IPS-18c (cell line): Measurements from ENCODE around the gene GCK.
A peak's percentile ranks its signal among the peaks of the same experiment; 100 is the strongest.

Experiments used
- H3K4me3 ChIP-seq: 2 replicates; pipeline ENCODE4 v1.7.0; 2013; ENCODE audit warnings: low read depth, mild to moderate bottlenecking, low read length, moderate library complexity; ENCODE audit not compliant: insufficient read depth
- H3K9me3 ChIP-seq: one replicate; pipeline ENCODE4 v1.6.1; 2013; ENCODE audit warnings: mild to moderate bottlenecking, low read length, moderate library complexity; ENCODE audit not compliant: control insufficient read depth, insufficient read depth

Gene GCK

GRCh38 chr7:44224080-44224973 lies 35.1 kb upstream of the GCK start:
- Histone ChIP-seq H3K4me3 (no peak overlapping the region), H3K9me3 (no peaks in the 10 kb centered on the region)

- Histone ChIP-seq H3K4me3 (no peak overlapping the region), H3K9me3 (no peaks in the 10 kb centered on the region)
Observed at GRCh38 chr7:44223362-44224079, 34.3 kb upstream of the GCK start.

- H3K9me3 ChIP-seq: no peaks in the 10 kb centered on the region
Observed at GRCh38 chr7:44222776-44223261, 33.6 kb upstream of the GCK start.

DNA sequence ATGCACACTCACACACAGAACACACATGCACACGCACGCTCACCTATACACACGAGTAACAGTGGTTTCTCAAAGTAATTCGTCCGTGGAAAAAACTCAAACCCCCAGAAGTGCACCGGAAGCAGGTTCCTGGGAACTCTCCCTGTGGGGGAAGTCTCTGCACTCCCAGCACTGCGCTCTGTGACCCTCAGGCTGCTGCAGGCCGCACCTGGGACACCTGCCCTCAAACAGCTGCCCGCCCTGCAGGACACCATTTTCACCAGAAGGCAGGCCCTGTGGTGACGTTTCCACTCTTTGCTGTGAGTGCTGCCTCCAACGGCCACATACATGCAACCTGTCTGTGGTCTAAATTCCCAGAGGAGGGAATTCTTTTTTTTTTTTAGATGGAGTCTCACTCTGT lies 32.8 kb upstream of the GCK start:
- Histone ChIP-seq H3K4me3 (no peak overlapping the region), H3K9me3 (no peaks in the 10 kb centered on the region)

More at GRCh38 chr7:44222776-44223261, 33.6 kb upstream of the GCK start:
- no peak overlapping the region for H3K4me3 ChIP-seq

DNA sequence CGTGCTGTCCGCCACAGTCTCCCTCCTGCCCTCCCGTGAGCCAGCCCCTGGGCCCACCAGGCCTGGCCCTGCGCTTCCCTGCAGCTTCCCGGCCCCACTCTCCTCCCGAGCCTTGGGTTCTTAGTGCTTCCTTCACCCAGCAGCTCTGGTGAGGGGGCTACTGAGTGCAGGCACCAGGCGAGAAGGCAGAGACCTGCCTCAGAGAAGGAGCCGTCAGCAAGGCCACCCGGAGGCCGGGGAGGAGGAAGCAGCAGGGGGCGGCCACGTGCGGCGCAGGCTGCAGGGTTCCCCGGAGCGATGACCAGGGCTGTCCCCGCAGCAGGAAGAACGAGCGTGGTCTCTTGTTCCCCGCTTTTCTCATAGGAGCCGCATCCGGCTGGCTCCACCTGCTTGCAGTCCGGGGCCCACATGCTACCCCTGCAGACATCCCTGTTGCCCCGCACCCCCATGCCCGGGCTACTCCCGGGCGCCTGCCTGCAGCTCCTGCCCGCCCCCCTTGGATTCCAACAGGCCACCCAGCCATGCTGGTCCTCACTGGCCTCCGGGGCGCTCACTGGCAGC lies 32.1 kb upstream of the GCK start:
- Histone ChIP-seq H3K4me3 (no peak overlapping the region), H3K9me3 (no peaks in the 10 kb centered on the region)

GRCh38 chr7:44220358-44221112 lies 31.3 kb upstream of the GCK start:
- Histone ChIP-seq H3K9me3 (no peaks in the 10 kb centered on the region), H3K4me3 (no peak overlapping the region)

GRCh38 chr7:44220046-44220357 lies 30.8 kb upstream of the GCK start:
- Histone ChIP-seq H3K9me3 (no peaks in the 10 kb centered on the region), H3K4me3 (no peak overlapping the region)

- Histone ChIP-seq H3K9me3 (no peaks in the 10 kb centered on the region), H3K4me3 (no peak overlapping the region)
Observed at GRCh38 chr7:44219371-44220045, 30.3 kb upstream of the GCK start.

- H3K4me3 ChIP-seq: no peak overlapping the region
- no peaks in the 10 kb centered on the region for H3K9me3 ChIP-seq
Observed at GRCh38 chr7:44218418-44219201, 29.4 kb upstream of the GCK start.

DNA sequence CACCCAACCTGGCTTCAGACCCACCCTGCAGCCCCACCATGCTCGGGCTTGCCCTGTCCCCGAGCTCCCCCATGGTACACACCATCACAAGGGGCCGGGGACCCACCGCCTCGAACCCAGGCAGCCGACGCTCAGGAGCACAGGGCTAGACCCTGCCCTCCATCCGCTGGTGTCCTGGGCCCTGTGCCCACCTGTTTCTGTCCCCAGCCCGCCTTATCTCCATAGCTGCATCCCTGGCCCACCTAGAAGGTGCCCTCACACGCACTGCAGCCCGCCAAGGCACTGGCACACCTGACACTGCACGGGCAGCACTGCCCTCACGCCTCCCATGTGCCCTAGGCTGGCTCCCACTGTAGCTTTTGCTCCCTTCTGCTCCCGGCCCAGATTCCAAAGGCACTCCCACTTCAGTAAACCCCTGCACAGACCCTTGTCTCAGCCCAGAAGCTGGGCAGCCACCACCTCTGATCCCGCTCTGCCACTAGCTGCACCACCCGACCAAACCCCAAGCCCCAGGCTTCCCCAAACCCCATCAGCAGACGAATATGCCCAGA lies 28.7 kb upstream of the GCK start:
- no peak overlapping the region for H3K4me3 ChIP-seq
- no peaks in the 10 kb centered on the region for H3K9me3 ChIP-seq

GRCh38 chr7:44217223-44217714 lies 28.0 kb upstream of the GCK start:
- Histone ChIP-seq H3K4me3 (no peak overlapping the region), H3K9me3 (no peaks in the 10 kb centered on the region)

DNA sequence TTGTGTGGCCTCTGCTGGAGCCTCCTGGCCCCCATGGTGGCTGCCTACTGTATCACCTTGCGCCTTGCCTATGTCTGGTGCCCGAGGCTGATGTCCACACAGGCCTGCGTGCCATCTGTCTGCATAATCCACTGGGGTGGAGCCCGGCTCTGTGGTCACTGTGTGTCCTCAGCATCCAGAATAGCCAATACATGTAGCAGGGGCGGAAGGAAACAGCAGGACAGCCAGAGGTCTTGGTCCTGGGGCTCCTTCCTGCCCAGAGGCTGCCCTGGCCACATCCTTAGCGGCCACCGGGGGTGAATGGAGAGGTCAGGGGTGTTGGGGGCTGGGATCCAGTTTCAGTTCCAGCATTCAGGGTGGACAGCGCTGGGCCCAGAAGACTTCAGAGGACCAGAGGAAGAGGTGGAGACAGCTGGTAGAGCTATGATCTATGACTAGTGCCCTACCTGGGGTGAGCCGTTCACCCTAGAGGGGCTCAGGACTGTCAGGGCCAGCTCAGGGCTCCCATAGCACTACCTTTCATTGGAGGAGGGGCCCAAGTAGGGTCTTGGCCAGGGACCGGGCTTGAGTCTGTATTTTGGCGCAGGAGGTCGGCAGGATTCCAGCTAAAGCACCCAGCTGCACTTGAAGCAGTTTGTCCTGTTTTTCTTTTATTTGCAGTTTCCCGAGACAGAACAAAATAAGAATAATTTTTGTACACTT lies 27.4 kb upstream of the GCK start:
- Histone ChIP-seq H3K9me3 (no peaks in the 10 kb centered on the region), H3K4me3 (no peak overlapping the region)

GRCh38 chr7:44216019-44216418 lies 26.8 kb upstream of the GCK start:
- no peaks in the 10 kb centered on the region for H3K9me3 ChIP-seq
- no peak overlapping the region for H3K4me3 ChIP-seq

DNA sequence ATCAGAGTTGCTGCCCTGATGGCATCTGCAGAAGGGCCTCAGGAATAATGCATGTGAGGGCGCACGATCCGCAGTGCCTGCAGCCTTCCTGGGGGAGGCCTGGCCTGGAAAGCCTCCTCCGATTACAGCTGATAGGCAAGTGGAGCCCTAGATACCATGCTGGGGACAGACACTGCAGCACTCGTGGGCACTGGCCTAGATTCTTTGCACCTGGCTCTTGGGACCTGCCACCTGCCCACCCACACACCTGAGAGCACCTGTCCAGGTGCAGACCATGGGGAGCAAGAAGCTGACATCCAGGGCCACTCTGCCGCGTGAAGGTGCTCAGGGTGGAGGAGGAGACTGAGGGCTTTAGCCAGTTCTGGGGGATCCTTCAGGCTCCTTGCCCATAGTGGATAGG lies 26.3 kb upstream of the GCK start:
- H3K9me3 ChIP-seq: no peaks in the 10 kb centered on the region
- H3K4me3 ChIP-seq: no peak overlapping the region

DNA sequence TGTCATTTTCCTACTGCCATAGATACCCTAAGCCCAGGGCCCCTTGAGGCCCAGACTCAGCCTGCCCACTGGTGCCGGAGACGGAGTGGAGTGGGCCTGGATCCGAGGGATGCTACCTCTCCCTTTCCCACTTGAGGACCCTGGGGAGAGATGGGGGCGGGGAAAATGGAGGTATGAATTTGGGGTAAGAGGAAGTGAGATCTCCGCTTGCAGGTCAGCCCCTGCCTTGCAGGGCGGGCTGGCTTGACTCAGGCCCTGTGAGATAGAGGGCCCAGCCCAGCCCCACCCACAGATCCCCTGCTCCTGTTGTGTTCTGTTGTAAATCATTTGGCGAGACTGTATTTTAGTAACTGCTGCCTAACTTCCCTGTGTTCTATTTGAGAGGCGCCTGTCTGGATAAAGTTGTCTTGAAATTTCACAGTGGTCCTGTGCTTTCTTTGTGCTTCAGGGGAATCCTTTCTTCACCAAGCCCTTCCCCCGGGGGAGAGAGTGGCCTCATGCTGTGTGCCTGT lies 24.7 kb upstream of the GCK start:
- no peaks in the 10 kb centered on the region for H3K9me3 ChIP-seq

More for the DNA sequence above, 24.7 kb upstream of the GCK start:
- H3K4me3 ChIP-seq: peak overlapping the region; percentile 24; the same call in 1 of the 2 replicates
